Breast epithelium (tissue), 3 donors: ENCODE data around the gene ADCK1.

Experiments used
- POLR2A ChIP-seq: fragments of 450-650 bp; IDR thresholded peaks from one replicate; pipeline ENCODE4 v1.6.1; 2016; ENCODE audit warnings: antibody characterized with exemption, mild to moderate bottlenecking, moderate library complexity
- POLR2AphosphoS5 ChIP-seq, 3 donors: sonication (generic); formaldehyde crosslinking; IDR thresholded peaks; one replicate each; pipeline ENCODE4 v1.6.1; 2017; ENCODE audit warnings: antibody characterized with exemption in 3 of 3
- TF ChIP-seq, protein P1 (sequence below), 3 donors: fragments of 450-650 bp; IDR thresholded peaks; one replicate each; pipeline ENCODE4 v1.5.1; 2016 to 2017; ENCODE audit warnings: antibody characterized with exemption in 3 of 3, mild to moderate bottlenecking in 3 of 3, moderate library complexity in 3 of 3

DNA sequence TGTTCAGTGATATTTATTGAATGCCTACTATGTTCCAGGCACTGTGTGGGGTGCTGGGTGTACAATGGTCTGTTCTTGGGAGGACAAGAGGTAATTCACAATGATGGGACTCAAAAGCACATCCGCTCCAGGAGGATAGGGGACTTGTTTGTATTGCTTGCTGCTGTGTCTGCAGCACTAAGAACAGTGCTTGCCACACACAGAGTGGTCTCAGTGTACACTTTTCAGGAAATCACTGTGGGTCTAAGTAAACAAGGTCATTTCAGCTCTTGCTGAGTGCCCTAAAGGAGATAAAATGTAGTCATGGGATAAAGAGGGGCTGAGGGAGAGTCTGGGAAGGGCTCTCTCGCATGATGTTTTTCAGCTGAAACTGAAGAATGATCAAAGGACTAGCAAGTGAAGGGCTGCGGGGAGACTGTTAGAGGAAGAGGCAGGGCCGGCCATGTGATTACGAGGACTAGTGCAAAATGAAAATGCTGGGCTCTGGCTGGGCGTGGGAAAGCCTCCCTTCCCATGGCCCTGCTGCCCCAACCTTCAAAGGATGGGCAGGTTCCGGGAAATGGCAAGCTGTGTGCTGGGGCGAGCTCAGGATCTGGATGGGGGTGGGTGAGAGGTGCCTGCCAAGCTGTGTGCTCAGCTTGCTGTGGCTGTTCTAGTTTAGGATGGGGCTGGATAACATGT is 39.1 kb downstream of the ADCK1 start:
- TF ChIP-seq, protein P1, sequence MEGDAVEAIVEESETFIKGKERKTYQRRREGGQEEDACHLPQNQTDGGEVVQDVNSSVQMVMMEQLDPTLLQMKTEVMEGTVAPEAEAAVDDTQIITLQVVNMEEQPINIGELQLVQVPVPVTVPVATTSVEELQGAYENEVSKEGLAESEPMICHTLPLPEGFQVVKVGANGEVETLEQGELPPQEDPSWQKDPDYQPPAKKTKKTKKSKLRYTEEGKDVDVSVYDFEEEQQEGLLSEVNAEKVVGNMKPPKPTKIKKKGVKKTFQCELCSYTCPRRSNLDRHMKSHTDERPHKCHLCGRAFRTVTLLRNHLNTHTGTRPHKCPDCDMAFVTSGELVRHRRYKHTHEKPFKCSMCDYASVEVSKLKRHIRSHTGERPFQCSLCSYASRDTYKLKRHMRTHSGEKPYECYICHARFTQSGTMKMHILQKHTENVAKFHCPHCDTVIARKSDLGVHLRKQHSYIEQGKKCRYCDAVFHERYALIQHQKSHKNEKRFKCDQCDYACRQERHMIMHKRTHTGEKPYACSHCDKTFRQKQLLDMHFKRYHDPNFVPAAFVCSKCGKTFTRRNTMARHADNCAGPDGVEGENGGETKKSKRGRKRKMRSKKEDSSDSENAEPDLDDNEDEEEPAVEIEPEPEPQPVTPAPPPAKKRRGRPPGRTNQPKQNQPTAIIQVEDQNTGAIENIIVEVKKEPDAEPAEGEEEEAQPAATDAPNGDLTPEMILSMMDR (IDR thresholded peaks at IDR 0.05): no peak
- no peak for TF ChIP-seq POLR2AphosphoS5 (IDR thresholded peaks at IDR 0.05)
- TF ChIP-seq POLR2A: no peak
